Mucosa of descending colon (tissue), 3 donors: Measurements from ENCODE around the gene ARHGEF16. TPM values are rescaled to one million over a fixed set of nuclear protein-coding genes. Genes with fewer than 3 reads are reported as not detected.

ENCODE experiments used
- ATAC-seq: fragments of 200-7000 bp; cut with Tn5 transposase; one replicate; pipeline ENCODE4 v1.9.1; 2020; ENCODE audit warnings: mild to moderate bottlenecking, moderate library complexity
- DNase-seq, 3 donors: peaks; one replicate each; pipeline ENCODE4 v3.0.0-alpha.2; 2020
- H3K36me3 ChIP-seq: fragments of 200-600 bp; one replicate; pipeline ENCODE4 v1.8.0; 2021; ENCODE audit warnings: low read depth, mild to moderate bottlenecking
- H3K4me1 ChIP-seq: fragments of 200-600 bp; one replicate; pipeline ENCODE4 v1.8.0; 2021; ENCODE audit warnings: low read depth, mild to moderate bottlenecking
- H3K4me3 ChIP-seq: fragments of 200-600 bp; one replicate; pipeline ENCODE4 v1.8.0; 2021; ENCODE audit warnings: mild to moderate bottlenecking
- H3K9me3 ChIP-seq: fragments of 200-600 bp; one replicate; pipeline ENCODE4 v1.8.0; 2021; ENCODE audit warnings: mild to moderate bottlenecking
- intact Hi-C, 2 donors: fragments of 100-400 bp; cut with DNase I in 1 of 2; cut with micrococcal nuclease in 1 of 2; formaldehyde crosslinking; loops; one replicate each; pipeline versions ENCODE4 v1.11.0 to v1.11.1; 2022; cut with DNase I, micrococcal nuclease
- total RNA-seq, 3 donors: library from RNA; stranded (reverse); fragmentation: NEBNext Ultra II Directional in 2 of 3; extraction: Animal tissue kit (Norgen Biotek cat#: 25700) in 2 of 3; gene quantifications; one replicate each; pipeline versions ENCODE4 v1.2.1 to v1.2.4, GENCODE V29; 2021 to 2023
- TF ChIP-seq, protein P1 (sequence below): fragments of 200-600 bp; IDR thresholded peaks from one replicate; pipeline ENCODE4 v1.8.0; 2022; ENCODE audit warnings: antibody characterized with exemption, mild to moderate bottlenecking
- donor health status: DM: no; HTN: no; CAD: no; lungs with moderate emphysema.
- donor health status: DM: no; HTN: no; CAD: no.
- donor health status: DM: no; HTN: yes; CAD: no.

ARHGEF16 gene
- total RNA-seq, 3 donors from 2014 or later: 51.2 to 101 (median 90.2) TPM

DNA sequence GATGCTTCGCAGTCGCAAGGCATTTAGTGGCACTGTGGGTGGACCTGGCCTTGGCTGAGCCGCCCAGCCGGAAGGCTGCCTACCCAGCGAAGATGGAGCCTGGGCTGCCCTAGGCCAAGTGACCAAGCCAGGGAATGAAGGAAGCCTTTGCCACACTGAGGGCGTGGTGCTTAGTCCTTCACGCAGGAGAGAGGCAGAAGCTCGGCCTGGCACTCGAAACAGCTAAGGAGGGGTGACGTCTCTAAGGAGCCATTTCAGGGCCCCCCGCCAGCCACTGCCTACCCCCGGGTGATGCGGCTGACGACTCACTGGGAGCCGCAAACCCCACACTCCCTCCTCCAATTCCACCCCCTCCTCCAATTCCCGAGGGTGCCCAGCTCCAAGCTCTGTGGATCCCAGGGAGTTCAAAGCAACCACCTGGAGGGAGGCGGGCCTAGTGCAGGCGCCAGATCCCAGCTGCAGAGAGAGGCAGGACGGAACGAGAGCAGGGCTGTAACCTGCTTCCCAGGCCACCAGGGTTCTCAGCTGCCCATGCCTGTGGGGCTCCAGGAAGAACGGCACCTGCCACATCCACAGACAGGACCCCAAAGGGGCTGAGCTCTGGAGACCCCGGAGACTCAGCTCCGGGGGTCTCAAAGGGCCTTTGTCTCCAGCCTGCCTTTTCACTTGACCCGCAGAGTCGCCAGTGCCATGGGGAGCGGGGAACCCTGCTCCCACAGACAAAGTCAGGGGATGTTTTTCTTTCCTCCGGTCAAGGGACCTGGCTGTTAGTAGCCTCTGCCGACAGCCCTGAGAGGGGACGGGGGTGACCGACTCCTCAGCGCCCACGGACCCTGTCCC lies 75.8 kb downstream of the ARHGEF16 start:
- no peaks in the 10 kb centered on the region for H3K9me3 ChIP-seq
- peaks cover 17% of the 10 kb centered on the region for H3K4me1 ChIP-seq
- ATAC-seq (peak; percentile 53), DNase-seq (peak in 2 of 3 donors; percentile 39 to 50)
- no peaks in the 10 kb centered on the region for H3K36me3 ChIP-seq
- TF ChIP-seq, protein P1, sequence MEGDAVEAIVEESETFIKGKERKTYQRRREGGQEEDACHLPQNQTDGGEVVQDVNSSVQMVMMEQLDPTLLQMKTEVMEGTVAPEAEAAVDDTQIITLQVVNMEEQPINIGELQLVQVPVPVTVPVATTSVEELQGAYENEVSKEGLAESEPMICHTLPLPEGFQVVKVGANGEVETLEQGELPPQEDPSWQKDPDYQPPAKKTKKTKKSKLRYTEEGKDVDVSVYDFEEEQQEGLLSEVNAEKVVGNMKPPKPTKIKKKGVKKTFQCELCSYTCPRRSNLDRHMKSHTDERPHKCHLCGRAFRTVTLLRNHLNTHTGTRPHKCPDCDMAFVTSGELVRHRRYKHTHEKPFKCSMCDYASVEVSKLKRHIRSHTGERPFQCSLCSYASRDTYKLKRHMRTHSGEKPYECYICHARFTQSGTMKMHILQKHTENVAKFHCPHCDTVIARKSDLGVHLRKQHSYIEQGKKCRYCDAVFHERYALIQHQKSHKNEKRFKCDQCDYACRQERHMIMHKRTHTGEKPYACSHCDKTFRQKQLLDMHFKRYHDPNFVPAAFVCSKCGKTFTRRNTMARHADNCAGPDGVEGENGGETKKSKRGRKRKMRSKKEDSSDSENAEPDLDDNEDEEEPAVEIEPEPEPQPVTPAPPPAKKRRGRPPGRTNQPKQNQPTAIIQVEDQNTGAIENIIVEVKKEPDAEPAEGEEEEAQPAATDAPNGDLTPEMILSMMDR: no peak
- no peak overlapping the region for H3K4me3 ChIP-seq
- intact Hi-C loops: no loop called here

Other genes with a start within 250 kb of the ARHGEF16 start
- gene MEGF6, start 156.8 kb downstream of the ARHGEF16 start, total RNA-seq: 10 to 100 TPM in 1 of 3 donors, 1 to 10 TPM in 2; 6.2 to 12.2 (median 8.5) TPM
- 10 to 100 TPM; 70.4 to 96.0 (median 76.1) TPM for gene TPRG1L, start 170.3 kb downstream of the ARHGEF16 start, total RNA-seq
- 10 to 100 TPM; 19.2 to 26.3 (median 21.0) TPM for gene WRAP73, start 195.4 kb downstream of the ARHGEF16 start, total RNA-seq
- gene TP73, start 197.9 kb downstream of the ARHGEF16 start, total RNA-seq: under 1 TPM; 0.12 to 0.63 (median 0.51) TPM